Bronchial epithelial cell (primary cell): ENCODE data around the gene USP17L15. TPM values are rescaled to one million over a fixed set of nuclear protein-coding genes. Genes with fewer than 3 reads are reported as not detected.
"Not testable (repeated sequence)": the region's sequence is repeated elsewhere in the genome, so short reads cannot be mapped to it uniquely, and the experiment has no call there.

Experiments used
- DNase-seq: peaks from one replicate; pipeline ENCODE4 v3.0.0-alpha.2; 2010; ENCODE audit warnings: low read depth
- FAIRE-seq: peaks from 2 replicates; lab custom pipeline; 2011; peaks lifted over from hg19 to GRCh38; lab: Jason Lieb, UNC
- H3K27me3 ChIP-seq: 2 replicates; pipeline ENCODE4 v1.5.1; 2011; ENCODE audit warnings: low read length; ENCODE audit not compliant: control insufficient read depth, insufficient read depth
- H3K36me3 ChIP-seq: 2 replicates; pipeline ENCODE4 v1.5.1; 2011; ENCODE audit warnings: low read length; ENCODE audit not compliant: control insufficient read depth, insufficient read depth
- H3K4me3 ChIP-seq: 2 replicates; pipeline ENCODE4 v1.5.1; 2011; ENCODE audit warnings: mild to moderate bottlenecking, low read depth, low read length, control low read depth
- total RNA-seq: library from RNA; depleted of rRNA; stranded (reverse); fragments of >200 nt; gene quantifications from 2 replicates; pipeline ENCODE4 v1.2.1, GENCODE V29; 2014

USP17L15 gene
- total RNA-seq, 1 donor from 2014 or later = not detected

DNA sequence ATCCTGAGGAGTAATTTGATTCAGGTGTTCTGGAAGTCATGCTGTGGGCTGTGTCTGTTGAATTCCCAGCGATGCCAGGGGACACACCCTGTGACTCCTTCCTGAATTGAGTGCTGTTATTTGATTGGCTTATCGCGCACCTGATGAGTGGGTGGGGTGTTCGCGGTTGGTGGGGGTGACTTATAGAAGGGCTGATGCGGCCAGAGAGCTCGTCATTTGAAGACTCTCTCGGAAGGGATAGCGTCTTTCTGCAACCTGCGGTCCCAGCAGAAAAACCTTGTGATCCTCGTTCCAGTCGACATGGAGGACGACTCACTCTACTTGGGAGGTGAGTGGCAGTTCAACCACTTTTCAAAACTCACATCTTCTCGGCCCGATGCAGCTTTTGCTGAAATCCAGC lies 33.1 kb downstream of the USP17L15 start, which contains the start of gene USP17L22:
Gene USP17L22, plus strand, starts transcription at position 301 of the 400 bp plus-strand sequence. Its CDS starts 0 bp downstream, at position 301.
- H3K36me3 ChIP-seq, H3K27me3 ChIP-seq, H3K4me3 ChIP-seq, FAIRE-seq, DNase-seq: not testable (repeated sequence)

DNA sequence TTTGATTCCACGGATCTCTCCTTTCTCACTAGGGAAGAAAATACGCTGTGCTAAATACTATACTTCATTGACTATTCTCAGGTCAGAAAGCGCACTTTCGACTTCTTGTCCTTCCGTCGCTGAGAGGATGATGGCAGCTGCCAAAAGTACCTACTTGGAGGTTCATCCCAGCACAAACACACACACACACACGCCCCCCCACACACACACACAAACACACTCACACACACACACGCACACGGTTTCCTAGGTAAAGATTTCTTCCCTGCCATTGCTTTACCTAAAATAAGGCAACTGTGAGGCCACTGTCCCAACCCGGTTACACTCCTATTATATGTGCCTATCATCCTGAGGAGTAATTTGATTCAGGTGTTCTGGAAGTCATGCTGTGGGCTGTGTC lies 37.5 kb downstream of the USP17L15 start:
- H3K27me3 ChIP-seq, DNase-seq, FAIRE-seq, H3K36me3 ChIP-seq, H3K4me3 ChIP-seq: not testable (repeated sequence)

Other genes with a start within 250 kb of the USP17L15 start
- gene FAM90A26, start 64.0 kb upstream of the USP17L15 start, total RNA-seq = not detected in 2 replicates
- gene USP17L10, start 23.7 kb upstream of the USP17L15 start, total RNA-seq = not detected in 2 replicates
- gene USP17L11, start 19.0 kb upstream of the USP17L15 start, total RNA-seq = not detected in 2 replicates
- not detected in 2 replicates for gene USP17L12, start 14.2 kb upstream of the USP17L15 start, total RNA-seq
- gene USP17L13, start 9.5 kb upstream of the USP17L15 start, total RNA-seq = not detected in 2 replicates
- gene USP17L17, start 9.5 kb downstream of the USP17L15 start, total RNA-seq = not detected in 2 replicates
- gene USP17L18, start 14.2 kb downstream of the USP17L15 start, total RNA-seq = not detected in 2 replicates
- not detected in 2 replicates for gene USP17L19, start 19.0 kb downstream of the USP17L15 start, total RNA-seq
- gene USP17L20, start 23.7 kb downstream of the USP17L15 start, total RNA-seq = not detected in 2 replicates
- gene USP17L21, start 28.5 kb downstream of the USP17L15 start, total RNA-seq = not detected in 2 replicates
- not detected in 2 replicates for gene USP17L22, start 33.2 kb downstream of the USP17L15 start, total RNA-seq
- not detected in 2 replicates for gene USP17L24, start 90.8 kb downstream of the USP17L15 start, total RNA-seq
- gene USP17L25, start 95.5 kb downstream of the USP17L15 start, total RNA-seq = not detected in 2 replicates
- gene USP17L26, start 100.3 kb downstream of the USP17L15 start, total RNA-seq = not detected in 2 replicates
- gene USP17L5, start 105.0 kb downstream of the USP17L15 start, total RNA-seq = not detected in 2 replicates
- gene USP17L27, start 109.8 kb downstream of the USP17L15 start, total RNA-seq = not detected in 2 replicates
- gene USP17L28, start 114.5 kb downstream of the USP17L15 start, total RNA-seq = not detected in 2 replicates
- not detected in 2 replicates for gene USP17L29, start 119.3 kb downstream of the USP17L15 start, total RNA-seq
- not detected in 2 replicates for gene USP17L30, start 128.7 kb downstream of the USP17L15 start, total RNA-seq
- not detected in 2 replicates for gene DEFB131A, start 210.0 kb downstream of the USP17L15 start, total RNA-seq